GM12878 (cell line): ENCODE results near the gene KIF1C. TPM values are rescaled to one million over a fixed set of nuclear protein-coding genes. Genes with fewer than 3 reads are reported as not detected.

Source experiments
- ATAC-seq: fragments of 200-7000 bp; cut with Tn5 transposase; 3 replicates; pipeline ENCODE4 v1.9.1; 2020; ENCODE audit warnings: mild to moderate bottlenecking, moderate library complexity
- BruUV-seq: library from RNA; stranded (reverse); fragments of 400-500 nt; replicated peaks from 2 replicates; lab custom pipeline; 2021; lab: Mats Ljungman, UMichigan
- CTCF ChIA-PET: fragments of 300-600 bp; sonication (Branson Sonifier 250); formaldehyde crosslinking; extraction: SDS; loops from one replicate; lab custom pipeline; 2021; ENCODE audit warnings: inconsistent platforms; lab: Yijun Ruan, JAX
- POLR2A ChIA-PET: fragments of 350-600 bp; formaldehyde crosslinking; extraction: SDS; loops from one replicate; lab custom pipeline; 2021; ENCODE audit warnings: inconsistent platforms; lab: Charles Lee
- RAD21 ChIA-PET: fragments of 300-600 bp; sonication (Branson Sonifier 250); formaldehyde crosslinking; loops from one replicate; lab custom pipeline; 2023; ENCODE audit warnings: antibody characterized with exemption; ENCODE audit not compliant: unreplicated experiment; lab: Charles Lee
- SMC1A ChIA-PET: fragments of 300-600 bp; sonication (Branson Sonifier 250); formaldehyde crosslinking; loops from one replicate; lab custom pipeline; 2023; ENCODE audit not compliant: unreplicated experiment, uncharacterized antibody; lab: Charles Lee
- DNase-seq: peaks from one replicate; pipeline ENCODE4 v3.0.0-alpha.2; 2011; ENCODE audit warnings: low read depth, low spot score
- FAIRE-seq: peaks from 3 replicates; lab custom pipeline; 2011; peaks lifted over from hg19 to GRCh38; lab: Jason Lieb, UNC
- H2AFZ ChIP-seq: 2 replicates; pipeline ENCODE4 v1.6.0; 2011; ENCODE audit warnings: low read depth, low read length, control low read depth; ENCODE audit not compliant: control insufficient read depth
- H3K27ac ChIP-seq: 2 replicates; pipeline ENCODE4 v1.5.1; 2011; ENCODE audit warnings: control low read depth; ENCODE audit not compliant: control insufficient read depth, insufficient read depth
- H3K27me3 ChIP-seq, 2 experiments: replicated peaks in 1 of 2; 2 replicates each; pipeline versions ENCODE4 v1.6.0 to v1.6.1; 2011; ENCODE audit warnings: low read length in 1 of 2; ENCODE audit not compliant: control insufficient read depth in 2 of 2, insufficient read depth in 2 of 2
- H3K36me3 ChIP-seq, 2 experiments: 2 replicates each; pipeline ENCODE4 v1.5.1; 2011; ENCODE audit warnings: low read length in 1 of 2; ENCODE audit not compliant: control insufficient read depth in 2 of 2, insufficient read depth in 2 of 2
- H3K4me1 ChIP-seq: 2 replicates; pipeline ENCODE4 v1.6.1; 2011; ENCODE audit warnings: mild to moderate bottlenecking, low read length, moderate library complexity, mixed read lengths; ENCODE audit not compliant: control insufficient read depth, insufficient read depth
- H3K4me2 ChIP-seq: 2 replicates; pipeline ENCODE4 v1.6.0; 2011; ENCODE audit warnings: control low read depth; ENCODE audit not compliant: control insufficient read depth, insufficient read depth
- H3K4me3 ChIP-seq: fragments of 200-600 bp; sonication (generic); 2 replicates; pipeline ENCODE4 v1.5.1; 2016
- H3K79me2 ChIP-seq: 2 replicates; pipeline ENCODE4 v1.6.0; 2011; ENCODE audit warnings: low read length; ENCODE audit not compliant: control insufficient read depth, insufficient read depth
- H3K9ac ChIP-seq: 2 replicates; pipeline ENCODE4 v1.8.0; 2011; ENCODE audit warnings: low read length, control low read depth, mixed read lengths; ENCODE audit not compliant: control insufficient read depth, insufficient read depth
- H3K9me3 ChIP-seq: replicated peaks from 3 replicates; pipeline ENCODE4 v1.5.1; 2011; ENCODE audit warnings: mild to moderate bottlenecking, low read length; ENCODE audit not compliant: control insufficient read depth, insufficient read depth
- H4K20me1 ChIP-seq: 2 replicates; pipeline ENCODE4 v1.6.0; 2011; ENCODE audit not compliant: control insufficient read depth, insufficient read depth
- CBX3 ChIP-seq: fragments of 200-600 bp; sonication (generic); IDR thresholded peaks from 2 replicates; pipeline ENCODE4 v1.6.1; 2016; ENCODE audit warnings: low read depth, borderline replicate concordance
- CHD1 ChIP-seq: IDR thresholded peaks from 2 replicates; pipeline ENCODE4 v1.6.1; 2012; ENCODE audit warnings: low read depth, low read length, improper control_type of control experiment
- CREM ChIP-seq: IDR thresholded peaks from 2 replicates; pipeline ENCODE4 v1.6.1; 2014; ENCODE audit warnings: antibody characterized with exemption, low read depth
- CTCF ChIP-seq, 3 experiments: IDR thresholded peaks in 2 of 3; conservative IDR thresholded peaks in 1 of 3; 2 replicates each; pipeline ENCODE4 v1.5.1; 2011; ENCODE audit warnings: low read depth in 3 of 3, low read length in 3 of 3, mild to moderate bottlenecking in 3 of 3, control low read depth in 2 of 3, moderate library complexity in 2 of 3, inconsistent platforms in 1 of 3, mixed read lengths in 1 of 3; ENCODE audit not compliant: control insufficient read depth in 2 of 3, insufficient read depth in 1 of 3; ENCODE audit errors: extremely low read depth in 1 of 3
- GATAD2B ChIP-seq: fragments of 450-650 bp; conservative IDR thresholded peaks from 2 replicates; pipeline ENCODE4 v1.6.1; 2017; ENCODE audit warnings: low read depth, mild to moderate bottlenecking, moderate library complexity
- HCFC1 ChIP-seq: fragments of 150-350 bp; IDR thresholded peaks from 2 replicates; pipeline ENCODE4 v1.6.1; 2014; ENCODE audit warnings: low read length
- POLR2A ChIP-seq: IDR thresholded peaks from 2 replicates; pipeline ENCODE4 v1.6.1; 2011; ENCODE audit warnings: low read depth, mild to moderate bottlenecking, low read length
- RAD21 ChIP-seq: IDR thresholded peaks from 2 replicates; pipeline ENCODE4 v1.6.1; 2011; ENCODE audit warnings: mild to moderate bottlenecking, low read depth, low read length, moderate library complexity; ENCODE audit not compliant: insufficient read depth
- SIX5 ChIP-seq: IDR thresholded peaks from 2 replicates; pipeline ENCODE4 v1.6.1; 2011; ENCODE audit warnings: mild to moderate bottlenecking, low read depth, low read length, moderate library complexity; ENCODE audit not compliant: severe bottlenecking
- SMC3 ChIP-seq: IDR thresholded peaks from 2 replicates; pipeline ENCODE4 v1.6.1; 2011; ENCODE audit warnings: low read length, improper control_type of control experiment, borderline replicate concordance
- SUPT20H ChIP-seq: IDR thresholded peaks from 2 replicates; pipeline ENCODE4 v1.6.1; 2011; ENCODE audit warnings: low read depth, mild to moderate bottlenecking, low read length, moderate library complexity, borderline replicate concordance; ENCODE audit not compliant: control insufficient read depth
- ZNF622 ChIP-seq: fragments of 450-650 bp; IDR thresholded peaks from 2 replicates; pipeline ENCODE4 v1.6.1; 2017; ENCODE audit warnings: mild to moderate bottlenecking, inconsistent platforms
- WGBS: methylation state at CpG from one replicate; pipeline ENCODE4 v1.1.6; 2016; ENCODE audit warnings: low lambda C conversion rate; ENCODE audit not compliant: insufficient replicate concordance, insufficient coverage; ENCODE audit errors: missing lambda C conversion rate; 5-methylcytosine and 5-hydroxymethylcytosine counted together
- in situ Hi-C: fragments of 300-500 bp; cut with MboI; formaldehyde crosslinking; loops from 9 replicates; pipeline ENCODE4 v1.14.3; 2018; ENCODE audit warnings: mixed read lengths
- intact Hi-C: fragments of 100-400 bp; cut with micrococcal nuclease; formaldehyde crosslinking; loops from one replicate; pipeline ENCODE4 v1.14.2; 2022; ENCODE audit not compliant: unreplicated experiment
- polyA plus RNA-seq, 11 experiments: library from polyadenylated mRNA; depleted of rRNA in 4 of 11; unstranded in 6 of 11; stranded (reverse) in 5 of 11; fragments of >200 nt; fragmentation: Nextera tagmentation in 4 of 11; fragmentation: Illumina TruSeq in 1 of 11; extraction: Ambion mirVana in 4 of 11; extraction: Trizol in 1 of 11; gene quantifications; 1 replicate in 1 of 11; 2 replicates in 10 of 11; pipeline versions ENCODE4 v1.2.1 to v1.2.3, GENCODE V29; 2011 to 2016; ENCODE audit warnings: inconsistent platforms in 2 of 11, missing spikeins in 2 of 11, low read depth in 1 of 11
- total RNA-seq, 4 experiments: library from RNA; depleted of rRNA in 3 of 4; stranded (reverse); fragments of >200 nt in 3 of 4; fragmentation: Illumina TruSeq in 1 of 4; extraction: Trizol in 1 of 4; gene quantifications; 2 replicates each; pipeline versions ENCODE4 v1.2.1 to v1.2.3, GENCODE V29; 2013 to 2021

The KIF1C gene
- total and polyA plus RNA-seq, 10 of the 15 experiments (the other 5 are each of a cell fraction or from before 2014, with no cell fraction given) = 1.4 to 65.9 (median 21.1) TPM

- TF ChIP-seq CHD1 (no peak), POLR2A (0 out of 2 replicates have a peak, but pooled peaks have one; percentile 8), CBX3 (no peak), CREM (no peak), GATAD2B (no peak)
- intact Hi-C loops (no loop called here), in situ Hi-C loops (no loop called here)
- Histone ChIP-seq H3K9me3 (no peaks in the 10 kb centered on the region), H3K4me2 (no peak overlapping the region), H3K36me3 (peaks cover 3 to 5% of the 10 kb centered on the region in 2 experiments), H3K79me2 (no peaks in the 10 kb centered on the region), H4K20me1 (no peaks in the 10 kb centered on the region), H3K27me3 (no peaks in the 10 kb centered on the region), H2AFZ (no peak overlapping the region), H3K9ac (no peak overlapping the region), H3K4me1 (peaks cover 25% of the 10 kb centered on the region), H3K4me3 (no peak overlapping the region), H3K27ac (no peak overlapping the region)
- ATAC-seq = no peak
- SMC1A ChIA-PET = no interaction called here
- no TSS peak for BruUV-seq
- RAD21 ChIA-PET = no interaction called here
- 91% methylated on average over 4 of the region's 4 CpGs for WGBS
- CTCF ChIA-PET = no interaction called here
- no peak for DNase-seq
- FAIRE-seq = no peak
- POLR2A ChIA-PET = no interaction called here
Observed at GRCh38 chr17:5014357-5014756, 16.6 kb downstream of the KIF1C start.

GRCh38 chr17:5019475-5019956 is 21.8 kb downstream of the KIF1C start:
- TF ChIP-seq SIX5 (peak; percentile 61), SMC3 (peak; percentile 21; the same call in 1 of the 2 replicates), CTCF (IDR thresholded peaks at IDR 0.05 in 2 of 3, conservative IDR thresholded peaks at IDR 0.05 in 1 of 3; ENCODE audit: control insufficient read depth in 2 of 3, extremely low read depth in 1 of 3, insufficient read depth in 1 of 3, low read depth in 3 of 3, low read length in 3 of 3) (peak; percentile 25 to 40 (median 31); a peak in 4 of 6 replicates), SUPT20H (no peak), RAD21 (peak; percentile 51), HCFC1 (peak; percentile 48; the same call in 1 of the 2 replicates), ZNF622 (no peak)
- ChIA-PET CTCF (interaction anchor here (1.0 kb wide), 1 partner anchor 33 kb away, joined by 3 read pairs; no protein-coding TSS in a partner anchor), SMC1A (interaction anchor here (1.4 kb wide), 1 partner anchor 43 kb away, joined by 3 read pairs; no protein-coding TSS in a partner anchor), RAD21 (interaction anchor here (0.6 kb wide), 1 partner anchor 8 kb away, joined by 3 read pairs; no protein-coding TSS in a partner anchor), POLR2A (no interaction called here)
- H3K27me3 ChIP-seq = no peaks in the 10 kb centered on the region
- BruUV-seq = no TSS peak
- ATAC-seq = peak; percentile 24; the same call in 1 of the 3 replicates
- 92% methylated on average over 1 of the region's 1 CpG for WGBS
- no peak for FAIRE-seq
- no peak overlapping the region for H3K9ac ChIP-seq
- in situ Hi-C loops (no loop called here), intact Hi-C loops (no loop called here)
- peaks cover 12% of the 10 kb centered on the region for H3K4me1 ChIP-seq
- no peak for DNase-seq
- H3K9me3 ChIP-seq = no peaks in the 10 kb centered on the region
- no peak overlapping the region for H2AFZ ChIP-seq
- no peak overlapping the region for H3K4me2 ChIP-seq
- no peaks in the 10 kb centered on the region for H3K79me2 ChIP-seq
- H3K27ac ChIP-seq = no peak overlapping the region
- H4K20me1 ChIP-seq = no peaks in the 10 kb centered on the region
- peaks cover 9 to 24% of the 10 kb centered on the region in 2 experiments for H3K36me3 ChIP-seq
- no peak overlapping the region for H3K4me3 ChIP-seq
